GM12873 (cell line): ENCODE measurements around the gene GRK5.

Experiments
- TF ChIP-seq, protein P1 (sequence below): IDR thresholded peaks from 2 replicates; pipeline ENCODE4 v1.5.1; 2012; ENCODE audit warnings: low read depth, mild to moderate bottlenecking, moderate library complexity, low read length, control low read depth; ENCODE audit not compliant: insufficient read depth; ENCODE audit errors: missing control alignments

GRK5 gene

DNA sequence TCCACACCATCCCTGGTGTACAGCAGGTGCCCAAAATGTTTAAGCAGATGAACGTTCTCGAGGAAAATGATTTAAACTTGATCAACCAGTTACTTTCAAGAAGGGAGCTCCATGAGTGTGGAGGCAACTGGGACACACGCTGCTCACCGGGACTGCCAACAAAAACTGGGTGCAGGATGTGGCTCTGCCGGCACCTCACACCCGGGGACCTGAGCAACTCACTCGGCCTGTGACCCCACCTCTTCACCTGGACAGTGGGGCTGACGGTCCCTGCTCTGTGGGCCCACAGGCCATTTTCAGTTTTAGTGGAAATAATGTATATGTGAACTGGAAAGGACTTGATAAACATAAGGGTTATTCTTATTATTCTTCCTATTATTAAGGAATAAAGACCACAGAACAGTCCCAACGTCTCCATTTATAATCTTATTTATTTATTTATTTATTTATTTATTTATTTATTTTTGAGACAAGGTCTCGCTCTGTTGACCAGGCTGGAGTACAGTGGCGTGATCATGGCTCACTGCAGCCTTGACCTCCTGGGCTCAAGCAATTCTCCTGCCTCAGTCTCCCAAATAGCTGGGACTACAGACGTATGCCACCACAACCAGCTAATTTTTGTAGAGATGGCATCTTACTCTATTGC is 274.5 kb downstream of the GRK5 start:
- TF ChIP-seq, protein P1, sequence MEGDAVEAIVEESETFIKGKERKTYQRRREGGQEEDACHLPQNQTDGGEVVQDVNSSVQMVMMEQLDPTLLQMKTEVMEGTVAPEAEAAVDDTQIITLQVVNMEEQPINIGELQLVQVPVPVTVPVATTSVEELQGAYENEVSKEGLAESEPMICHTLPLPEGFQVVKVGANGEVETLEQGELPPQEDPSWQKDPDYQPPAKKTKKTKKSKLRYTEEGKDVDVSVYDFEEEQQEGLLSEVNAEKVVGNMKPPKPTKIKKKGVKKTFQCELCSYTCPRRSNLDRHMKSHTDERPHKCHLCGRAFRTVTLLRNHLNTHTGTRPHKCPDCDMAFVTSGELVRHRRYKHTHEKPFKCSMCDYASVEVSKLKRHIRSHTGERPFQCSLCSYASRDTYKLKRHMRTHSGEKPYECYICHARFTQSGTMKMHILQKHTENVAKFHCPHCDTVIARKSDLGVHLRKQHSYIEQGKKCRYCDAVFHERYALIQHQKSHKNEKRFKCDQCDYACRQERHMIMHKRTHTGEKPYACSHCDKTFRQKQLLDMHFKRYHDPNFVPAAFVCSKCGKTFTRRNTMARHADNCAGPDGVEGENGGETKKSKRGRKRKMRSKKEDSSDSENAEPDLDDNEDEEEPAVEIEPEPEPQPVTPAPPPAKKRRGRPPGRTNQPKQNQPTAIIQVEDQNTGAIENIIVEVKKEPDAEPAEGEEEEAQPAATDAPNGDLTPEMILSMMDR: no peak

DNA sequence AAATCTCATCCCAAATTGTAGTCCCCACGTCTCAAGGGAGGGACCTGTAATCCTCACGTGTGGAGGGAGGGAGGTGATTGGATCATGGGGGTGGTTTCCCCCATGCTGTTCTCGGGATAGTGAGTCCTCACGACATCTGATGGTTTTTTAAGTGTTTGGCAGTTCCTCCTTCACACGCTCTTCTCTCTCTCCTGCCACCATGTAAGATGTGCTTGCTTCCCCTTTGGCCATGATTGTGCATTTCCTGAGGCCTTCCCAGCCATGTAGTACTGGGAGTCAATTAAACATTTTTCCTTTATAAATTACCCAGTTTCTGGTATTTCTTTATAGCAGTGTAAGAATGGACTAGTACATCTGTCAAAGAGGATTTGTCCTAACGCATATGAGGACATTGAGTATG is 275.6 kb downstream of the GRK5 start:
- TF ChIP-seq, protein P1: no peak

DNA sequence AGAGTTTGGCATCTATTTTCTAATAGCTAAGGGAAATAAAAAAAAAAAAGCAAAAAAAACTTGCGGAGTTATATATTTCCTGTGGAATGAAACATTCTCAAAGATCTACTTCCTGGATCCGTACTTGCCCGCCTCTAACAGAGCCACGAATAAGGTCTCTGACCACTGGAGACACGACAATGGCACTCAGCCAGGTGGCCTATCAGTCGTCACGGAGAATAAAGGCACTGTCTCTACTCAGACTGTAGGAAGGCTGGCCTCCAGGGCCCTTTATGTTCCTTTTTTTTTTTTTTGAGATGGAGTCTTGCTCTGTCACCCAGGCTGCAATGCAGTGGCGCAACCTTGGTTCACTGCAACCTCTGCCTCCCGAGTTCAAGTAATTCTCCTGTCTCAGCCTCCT is 276.5 kb downstream of the GRK5 start:
- TF ChIP-seq, protein P1: no peak

DNA sequence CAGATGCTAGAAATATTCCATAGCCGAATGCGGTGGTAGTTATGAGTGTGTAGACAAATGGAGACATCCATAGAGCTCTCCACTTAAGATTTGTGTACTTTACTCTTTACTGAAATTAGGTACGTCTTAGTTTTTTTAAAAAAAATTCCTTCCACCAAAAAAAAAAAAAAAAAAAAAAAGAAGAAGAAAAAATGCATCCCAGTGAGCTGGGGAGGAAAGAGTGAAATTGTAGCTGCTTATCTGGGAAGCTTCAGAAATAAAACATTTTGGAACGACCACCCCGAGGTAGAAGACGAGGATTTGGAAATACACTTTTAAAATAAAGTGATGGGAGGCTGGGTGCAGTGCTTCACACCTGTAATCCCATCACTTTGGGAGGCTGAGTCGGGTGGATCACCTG is 281.3 kb downstream of the GRK5 start:
- TF ChIP-seq, protein P1: no peak

DNA sequence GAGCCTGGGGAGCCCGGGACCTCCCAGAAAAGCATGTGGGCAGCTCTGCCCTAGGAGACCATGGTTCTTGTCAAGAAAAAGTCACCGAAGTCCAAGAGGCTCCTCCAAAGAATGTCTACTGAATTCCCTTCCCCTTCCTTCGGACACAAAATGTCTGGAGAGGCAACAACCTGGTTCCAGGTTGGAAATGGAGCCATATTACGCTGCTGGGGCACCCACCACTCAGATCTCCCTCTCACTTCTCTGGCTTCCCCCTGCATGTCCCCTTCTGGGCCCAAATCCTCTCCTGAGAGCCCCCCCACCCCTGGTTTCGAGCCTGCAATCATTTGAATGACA is 282.6 kb downstream of the GRK5 start:
- TF ChIP-seq, protein P1: no peak

DNA sequence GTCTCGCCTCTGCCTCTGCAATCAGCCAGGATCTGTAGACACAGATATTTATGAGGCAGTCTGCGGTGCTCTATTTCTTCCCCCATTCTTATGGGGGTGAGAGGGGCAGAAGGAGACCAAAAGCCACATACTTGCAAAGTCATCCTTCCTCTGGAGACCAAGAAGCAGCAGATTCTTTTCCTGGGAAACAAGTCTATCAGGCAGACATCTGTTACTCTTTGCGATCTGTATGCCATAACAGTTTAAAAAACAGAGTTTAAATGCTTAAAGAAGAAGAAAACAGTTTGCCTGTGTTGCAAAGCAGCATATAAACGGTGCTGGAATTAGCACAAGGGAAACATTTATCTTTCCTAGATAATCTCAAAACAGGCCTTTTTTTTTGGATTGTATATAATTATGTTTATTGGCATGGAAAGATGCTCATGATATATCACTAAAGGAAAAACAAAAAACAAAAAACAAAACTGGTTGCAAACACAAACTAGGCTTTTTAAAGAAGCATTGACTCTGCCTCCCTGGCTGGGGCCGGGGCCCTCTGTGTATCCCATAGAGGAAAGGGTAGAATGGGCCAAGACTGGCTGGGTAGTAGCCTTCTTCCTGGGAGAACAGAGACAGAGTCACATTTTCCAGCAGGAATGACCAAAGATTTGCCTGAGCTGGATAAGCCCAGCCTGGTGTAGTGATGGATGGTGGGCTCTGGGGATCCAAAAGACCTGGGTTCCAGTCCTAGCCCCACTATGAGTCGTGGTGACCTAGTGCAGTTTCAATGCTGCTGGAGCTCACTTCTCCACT is 284.8 kb downstream of the GRK5 start:
- TF ChIP-seq, protein P1: no peak

DNA sequence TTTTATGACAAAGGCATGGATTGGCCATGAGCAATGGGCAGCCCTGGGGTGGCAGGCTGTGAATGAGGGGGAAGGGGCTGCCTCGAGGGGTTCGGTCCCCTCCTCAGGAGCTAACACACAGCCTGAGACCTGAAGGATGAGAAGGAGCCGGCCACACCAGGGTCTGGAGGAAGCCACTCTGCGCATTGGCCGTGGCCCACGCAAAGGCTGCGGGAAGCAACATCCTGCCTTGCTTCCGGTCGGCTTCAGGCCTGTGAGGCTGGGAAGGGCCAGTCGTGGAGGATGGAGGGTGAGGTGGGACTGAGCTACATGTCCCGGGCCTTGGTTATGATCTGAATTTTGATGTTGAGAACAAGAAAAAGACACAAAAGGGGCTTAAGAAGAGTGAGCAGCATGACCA is 285.8 kb downstream of the GRK5 start:
- TF ChIP-seq, protein P1: no peak
